Aorta (tissue), 5 donors: ENCODE results near the gene ADAMTS8. TPM values are rescaled to one million over a fixed set of nuclear protein-coding genes. Genes with fewer than 3 reads are reported as not detected.

Source experiments
- ATAC-seq: fragments of 200-7000 bp; cut with Tn5 transposase; one replicate; pipeline ENCODE4 v1.9.1; 2022; ENCODE audit warnings: moderate library complexity; ENCODE audit not compliant: low FRiP score
- DNase-seq, 2 donors: peaks; one replicate each; pipeline ENCODE4 v3.0.0-alpha.2; 2020
- H3K27ac ChIP-seq, 2 donors: one replicate each; pipeline ENCODE4 v1.5.1; 2013; ENCODE audit warnings: low read length in 2 of 2, mild to moderate bottlenecking in 2 of 2, moderate library complexity in 2 of 2, control low read depth in 1 of 2, inconsistent platforms in 1 of 2, low read depth in 1 of 2
- H3K27me3 ChIP-seq, 2 donors: one replicate each; pipeline ENCODE4 v1.6.1; 2013; ENCODE audit warnings: control low read depth in 1 of 2, low read length in 1 of 2, mild to moderate bottlenecking in 1 of 2, moderate library complexity in 1 of 2; ENCODE audit not compliant: insufficient read depth in 2 of 2, control insufficient read depth in 1 of 2
- H3K36me3 ChIP-seq, 2 donors: one replicate each; pipeline ENCODE4 v1.6.1; 2013; ENCODE audit warnings: control low read depth in 1 of 2, low read length in 1 of 2, mild to moderate bottlenecking in 1 of 2; ENCODE audit not compliant: insufficient read depth in 2 of 2, control insufficient read depth in 1 of 2
- H3K4me1 ChIP-seq, 2 donors: one replicate each; pipeline ENCODE4 v1.6.1; 2013; ENCODE audit warnings: low read length in 2 of 2, control low read depth in 1 of 2, mild to moderate bottlenecking in 1 of 2, moderate library complexity in 1 of 2; ENCODE audit not compliant: insufficient read depth in 2 of 2, control insufficient read depth in 1 of 2
- H3K4me3 ChIP-seq, 2 donors: one replicate each; pipeline ENCODE4 v1.5.1; 2013; ENCODE audit warnings: low read length in 2 of 2, control low read depth in 1 of 2, mild to moderate bottlenecking in 1 of 2
- H3K9me3 ChIP-seq: one replicate; pipeline ENCODE4 v1.6.1; 2013; ENCODE audit warnings: mild to moderate bottlenecking, low read length; ENCODE audit not compliant: control insufficient read depth
- WGBS, 2 donors: extraction: QIAGEN DNeasy Blood & Tissue Kit; methylation state at CpG; one replicate each; pipeline ENCODE4 v1.1.7; 2013; 5-methylcytosine and 5-hydroxymethylcytosine counted together
- intact Hi-C, 2 donors: fragments of 100-400 bp; cut with DNase I; formaldehyde crosslinking; loops; one replicate each; pipeline versions ENCODE4 v1.14.2 to v1.15.0; 2022
- polyA plus RNA-seq, 2 donors: library from polyadenylated mRNA; stranded (reverse); fragments of 200-250 nt; gene quantifications; one replicate each; pipeline ENCODE4 v1.2.3, GENCODE V29; 2013
- total RNA-seq, 2 donors: library from RNA; stranded (reverse); fragmentation: NEBNext Ultra II Directional; extraction: Animal tissue kit (Norgen Biotek cat#: 25700); gene quantifications; one replicate each; pipeline ENCODE4 v1.2.1, GENCODE V29; 2021
- donor health status: healthy with polysubstance abuse.
- donor health status: Bipolar disorder and iron deficiency.
- donor health status: DM: no; HTN: no; CAD: no.
- donor health status: DM: no; HTN: no; CAD: no.
- donor health status: DM: yes; HTN: yes; CAD: no.

ADAMTS8 gene
- total and polyA plus RNA-seq, 4 donors: 3.3 to 64.9 (median 7.2) TPM

GRCh38 chr11:130418756-130419155 is 9.7 kb downstream of the ADAMTS8 start:
- 60 to 61% methylated on average over 12 of the region's 12 CpGs for WGBS, 2 donors
- intact Hi-C loops: no loop called here

DNA sequence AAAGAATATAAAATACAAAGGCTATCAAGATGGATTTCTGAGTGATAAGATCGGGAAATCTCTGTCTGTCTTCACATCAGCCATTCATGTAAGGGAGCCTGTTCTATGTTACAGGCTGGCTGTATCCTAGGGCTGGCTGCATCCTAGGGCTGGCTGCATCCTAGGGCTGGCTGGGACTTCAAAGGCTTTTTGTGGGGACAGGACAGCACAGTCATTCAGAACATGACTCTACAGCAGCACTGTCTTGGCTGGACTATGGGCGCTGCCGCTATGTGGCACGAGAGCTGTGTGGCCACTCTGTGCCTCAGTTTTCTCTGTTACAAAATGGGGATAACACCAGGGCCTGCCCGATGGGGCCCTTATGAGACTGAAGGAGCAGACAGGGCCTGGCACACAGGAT is 10.2 kb downstream of the ADAMTS8 start:
- no peak overlapping the region for H3K4me3 ChIP-seq
- ATAC-seq (no peak), DNase-seq (peak in 1 of 2 donors; percentile 41)
- intact Hi-C loops: no loop called here
- no peaks in the 10 kb centered on the region for H3K36me3 ChIP-seq
- H3K9me3 ChIP-seq: no peaks in the 10 kb centered on the region
- H3K27me3 ChIP-seq: no peaks in the 10 kb centered on the region
- H3K27ac ChIP-seq: no peak overlapping the region
- 88 to 90% methylated on average over 5 of the region's 5 CpGs for WGBS, 2 donors
- H3K4me1 ChIP-seq: peaks cover 0 to 4% of the 10 kb centered on the region in 2 donors

More at GRCh38 chr11:130418756-130419155, 9.7 kb downstream of the ADAMTS8 start:
- H3K27me3 ChIP-seq: no peaks in the 10 kb centered on the region
- DNase-seq (peak in 1 of 2 donors; percentile 75), ATAC-seq (no peak)
- H3K27ac ChIP-seq: no peak overlapping the region
- no peaks in the 10 kb centered on the region for H3K9me3 ChIP-seq
- H3K36me3 ChIP-seq: no peaks in the 10 kb centered on the region
- peaks cover 0 to 3% of the 10 kb centered on the region in 2 donors for H3K4me1 ChIP-seq
- H3K4me3 ChIP-seq: no peak overlapping the region

DNA sequence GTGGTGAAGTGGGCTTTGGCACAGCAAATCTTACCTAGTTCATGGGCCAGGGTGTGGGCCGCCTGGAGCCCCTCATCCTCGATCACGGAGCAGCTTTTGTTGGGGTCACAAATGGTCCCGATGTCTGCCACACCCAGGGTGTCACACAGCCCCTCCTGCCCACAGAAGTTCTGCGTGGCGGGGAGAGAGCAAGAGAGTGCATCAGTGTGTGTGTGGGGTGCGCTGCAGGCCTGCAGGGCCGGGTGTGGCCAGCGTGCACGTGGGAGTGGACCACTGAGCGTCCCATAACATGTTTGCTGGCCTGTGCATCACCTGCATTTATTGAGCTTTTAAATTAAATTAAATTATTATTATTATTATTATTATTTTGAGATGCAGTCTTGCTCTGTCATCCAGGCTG is 11.5 kb downstream of the ADAMTS8 start:
- Histone ChIP-seq H3K36me3 (no peaks in the 10 kb centered on the region), H3K27ac (no peak overlapping the region), H3K27me3 (no peaks in the 10 kb centered on the region), H3K4me1 (peaks cover 0 to 7% of the 10 kb centered on the region in 2 donors), H3K9me3 (no peaks in the 10 kb centered on the region), H3K4me3 (no peak overlapping the region)
- DNase-seq: no peak
- 95% methylated on average over 11 of the region's 11 CpGs for WGBS, 2 donors
- ATAC-seq: no peak
- intact Hi-C loops: no loop called here

GRCh38 chr11:130416530-130416882 is 11.9 kb downstream of the ADAMTS8 start:
- no peak for ATAC-seq
- Histone ChIP-seq H3K9me3 (no peaks in the 10 kb centered on the region), H3K36me3 (no peaks in the 10 kb centered on the region), H3K4me3 (no peak overlapping the region), H3K4me1 (peaks cover 0 to 7% of the 10 kb centered on the region in 2 donors), H3K27ac (no peak overlapping the region), H3K27me3 (no peaks in the 10 kb centered on the region)
- intact Hi-C loops: no loop called here
- no peak for DNase-seq
- 81 to 88% methylated on average over 12 of the region's 12 CpGs for WGBS, 2 donors

- Histone ChIP-seq H3K27ac (no peak overlapping the region), H3K4me1 (peaks cover 0 to 7% of the 10 kb centered on the region in 2 donors)
- 90 to 92% methylated on average over 37 of the region's 37 CpGs for WGBS, 2 donors
Measured at GRCh38 chr11:130415731-130416529, 12.5 kb downstream of the ADAMTS8 start.

DNA sequence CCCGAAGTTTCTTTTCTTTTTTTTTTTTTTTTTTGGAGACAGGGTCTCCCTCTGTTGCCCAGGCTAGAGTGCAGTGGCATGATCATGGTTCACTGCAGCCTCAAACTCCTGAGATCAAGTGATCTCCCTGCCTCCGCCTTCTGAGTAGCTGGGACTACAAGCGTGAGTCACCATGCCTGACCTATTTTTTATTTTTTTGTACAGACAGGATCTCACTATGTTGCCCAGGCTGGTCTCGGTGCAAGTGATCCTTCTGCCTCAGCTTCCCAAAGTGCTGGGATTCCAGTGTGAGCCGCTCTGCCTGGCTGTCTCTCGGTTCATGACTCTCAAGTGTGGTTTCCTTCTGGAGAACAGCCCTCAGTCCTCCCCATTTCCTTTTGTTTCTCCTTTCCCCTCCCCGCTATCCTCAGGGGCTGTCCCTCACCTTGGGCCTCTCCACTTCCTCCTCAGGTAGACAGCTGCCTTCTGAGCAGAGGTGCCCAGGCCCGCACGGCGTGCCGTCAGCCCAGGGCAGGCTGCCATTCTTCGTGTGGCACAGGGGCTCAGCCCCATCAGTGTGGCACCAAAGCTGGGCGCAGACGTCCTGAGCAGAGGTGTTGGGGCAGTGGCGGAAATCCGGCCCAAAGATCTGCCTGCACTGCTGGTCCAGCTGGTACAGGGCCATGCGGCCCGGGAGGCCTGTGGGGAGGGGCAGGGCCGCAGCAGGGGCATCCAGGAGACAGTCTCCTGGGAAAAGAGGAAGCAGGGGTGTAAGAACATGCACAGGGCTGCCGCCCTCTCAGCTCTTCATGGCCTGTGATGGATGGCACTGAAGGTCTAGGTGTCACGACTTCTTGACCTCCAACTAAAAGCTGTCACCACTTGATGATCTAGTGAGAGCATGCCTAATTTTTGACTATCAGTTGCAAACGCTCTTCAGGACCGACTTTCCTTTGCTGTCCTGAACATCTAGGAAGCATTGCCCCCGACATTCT is 14.0 kb downstream of the ADAMTS8 start:
- DNase-seq: no peak
- Histone ChIP-seq H3K36me3 (no peaks in the 10 kb centered on the region), H3K27ac (peak overlapping the region; percentile 5 to 69), H3K27me3 (no peaks in the 10 kb centered on the region), H3K4me3 (no peak overlapping the region), H3K9me3 (no peaks in the 10 kb centered on the region), H3K4me1 (peaks cover 0 to 7% of the 10 kb centered on the region in 2 donors)
- ATAC-seq: peak; percentile 30
- 27 to 37% methylated on average over 24 of the region's 24 CpGs for WGBS, 2 donors
- intact Hi-C loops: no loop called here

More at GRCh38 chr11:130415731-130416529, 12.5 kb downstream of the ADAMTS8 start:
- Histone ChIP-seq H3K36me3 (no peaks in the 10 kb centered on the region), H3K27me3 (no peaks in the 10 kb centered on the region), H3K9me3 (no peaks in the 10 kb centered on the region), H3K4me3 (no peak overlapping the region)
- DNase-seq: no peak
- intact Hi-C loops: no loop called here
- no peak for ATAC-seq

GRCh38 chr11:130413405-130414106 is 14.9 kb downstream of the ADAMTS8 start:
- Histone ChIP-seq H3K27ac (peak overlapping the region in 1 of 2 donors; percentile 93), H3K4me3 (no peak overlapping the region), H3K9me3 (no peaks in the 10 kb centered on the region), H3K27me3 (no peaks in the 10 kb centered on the region), H3K4me1 (peaks cover 0 to 7% of the 10 kb centered on the region in 2 donors), H3K36me3 (no peaks in the 10 kb centered on the region)
- intact Hi-C loops: no loop called here
- ATAC-seq (peak; percentile 60), DNase-seq (peak; percentile 71 to 86)
- 39% methylated on average over 16 of the region's 16 CpGs for WGBS, 2 donors

- Histone ChIP-seq H3K4me1 (peaks cover 0 to 7% of the 10 kb centered on the region in 2 donors), H3K9me3 (no peaks in the 10 kb centered on the region), H3K36me3 (no peaks in the 10 kb centered on the region), H3K27me3 (no peaks in the 10 kb centered on the region), H3K4me3 (no peak overlapping the region), H3K27ac (no peak overlapping the region)
- WGBS, 2 donors: 90 to 93% methylated on average over 11 of the region's 11 CpGs
- DNase-seq: no peak
- ATAC-seq: no peak
- intact Hi-C loops: no loop called here
Measured at GRCh38 chr11:130411223-130411622, 17.2 kb downstream of the ADAMTS8 start.
